NB4 (cell line): ENCODE results near the gene PRKRA.

ENCODE experiments used
- DNase-seq: peaks from one replicate; pipeline ENCODE4 v3.0.0; 2010; ENCODE audit warnings: low read depth
- H3K4me3 ChIP-seq: one replicate; pipeline ENCODE4 v1.5.1; 2011; ENCODE audit warnings: mild to moderate bottlenecking, low read depth, low read length, moderate library complexity
- CTCF ChIP-seq: IDR thresholded peaks from one replicate; pipeline ENCODE4 v1.5.1; 2012; ENCODE audit warnings: low read depth, low read length
- MAX ChIP-seq: IDR thresholded peaks from 2 replicates; pipeline ENCODE4 v1.6.1; 2011; ENCODE audit warnings: low read depth, low read length
- MYC ChIP-seq: IDR thresholded peaks from 2 replicates; pipeline ENCODE4 v1.6.1; 2011; ENCODE audit warnings: low read depth, low read length
- POLR2A ChIP-seq: IDR thresholded peaks from 2 replicates; pipeline ENCODE4 v1.6.1; 2011; ENCODE audit warnings: mild to moderate bottlenecking; ENCODE audit not compliant: insufficient read length; ENCODE audit errors: extremely low read depth

The PRKRA gene

GRCh38 chr2:178386986-178387597, 63.9 kb downstream of the PRKRA start:
- H3K4me3 ChIP-seq, result no peak overlapping the region
- TF ChIP-seq POLR2A (no peak), CTCF (no peak), MAX (no peak), MYC (no peak)
- no peak for DNase-seq

- H3K4me3 ChIP-seq, result no peak overlapping the region
- TF ChIP-seq POLR2A, result no peak
- no peak for TF ChIP-seq MAX
- TF ChIP-seq MYC, result no peak
- TF ChIP-seq CTCF, result no peak
- no peak for DNase-seq
These were observed 65.3 kb downstream of the PRKRA start for GRCh38 chr2:178385595-178386148.

- H3K4me3 ChIP-seq, result no peak overlapping the region
- DNase-seq, result no peak
- TF ChIP-seq MYC (no peak), CTCF (no peak), POLR2A (no peak), MAX (no peak)
These were observed 67.3 kb downstream of the PRKRA start for GRCh38 chr2:178383718-178384117.
